GM12873 (cell line): ENCODE results near the gene UMPS.

Experiments
- TF ChIP-seq, protein P1 (sequence below): IDR thresholded peaks from 2 replicates; pipeline ENCODE4 v1.5.1; 2012; ENCODE audit warnings: low read depth, mild to moderate bottlenecking, moderate library complexity, low read length, control low read depth; ENCODE audit not compliant: insufficient read depth; ENCODE audit errors: missing control alignments

The UMPS gene

GRCh38 chr3:124748560-124749198, 18.4 kb downstream of the UMPS start:
- TF ChIP-seq, protein P1, sequence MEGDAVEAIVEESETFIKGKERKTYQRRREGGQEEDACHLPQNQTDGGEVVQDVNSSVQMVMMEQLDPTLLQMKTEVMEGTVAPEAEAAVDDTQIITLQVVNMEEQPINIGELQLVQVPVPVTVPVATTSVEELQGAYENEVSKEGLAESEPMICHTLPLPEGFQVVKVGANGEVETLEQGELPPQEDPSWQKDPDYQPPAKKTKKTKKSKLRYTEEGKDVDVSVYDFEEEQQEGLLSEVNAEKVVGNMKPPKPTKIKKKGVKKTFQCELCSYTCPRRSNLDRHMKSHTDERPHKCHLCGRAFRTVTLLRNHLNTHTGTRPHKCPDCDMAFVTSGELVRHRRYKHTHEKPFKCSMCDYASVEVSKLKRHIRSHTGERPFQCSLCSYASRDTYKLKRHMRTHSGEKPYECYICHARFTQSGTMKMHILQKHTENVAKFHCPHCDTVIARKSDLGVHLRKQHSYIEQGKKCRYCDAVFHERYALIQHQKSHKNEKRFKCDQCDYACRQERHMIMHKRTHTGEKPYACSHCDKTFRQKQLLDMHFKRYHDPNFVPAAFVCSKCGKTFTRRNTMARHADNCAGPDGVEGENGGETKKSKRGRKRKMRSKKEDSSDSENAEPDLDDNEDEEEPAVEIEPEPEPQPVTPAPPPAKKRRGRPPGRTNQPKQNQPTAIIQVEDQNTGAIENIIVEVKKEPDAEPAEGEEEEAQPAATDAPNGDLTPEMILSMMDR, result no peak

DNA sequence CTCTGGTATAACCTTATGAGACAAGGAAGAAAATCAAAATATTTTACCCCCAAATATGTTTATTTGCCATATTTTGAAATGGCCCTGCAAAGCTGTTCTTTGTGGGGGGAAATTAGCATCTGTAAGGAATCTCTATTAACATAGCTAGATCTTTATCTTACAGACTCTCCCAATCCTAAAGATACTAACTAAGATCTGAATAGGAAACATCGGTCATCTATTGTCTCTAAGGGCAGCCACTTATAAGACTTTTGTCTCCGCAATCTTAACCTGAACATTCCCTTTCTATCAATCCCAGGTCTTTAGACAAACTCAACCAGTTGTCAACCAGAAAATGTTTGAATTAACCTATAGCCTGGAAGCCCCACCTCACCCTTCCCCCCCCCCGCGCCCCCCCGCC, 21.2 kb downstream of the UMPS start:
- TF ChIP-seq, protein P1, result no peak

DNA sequence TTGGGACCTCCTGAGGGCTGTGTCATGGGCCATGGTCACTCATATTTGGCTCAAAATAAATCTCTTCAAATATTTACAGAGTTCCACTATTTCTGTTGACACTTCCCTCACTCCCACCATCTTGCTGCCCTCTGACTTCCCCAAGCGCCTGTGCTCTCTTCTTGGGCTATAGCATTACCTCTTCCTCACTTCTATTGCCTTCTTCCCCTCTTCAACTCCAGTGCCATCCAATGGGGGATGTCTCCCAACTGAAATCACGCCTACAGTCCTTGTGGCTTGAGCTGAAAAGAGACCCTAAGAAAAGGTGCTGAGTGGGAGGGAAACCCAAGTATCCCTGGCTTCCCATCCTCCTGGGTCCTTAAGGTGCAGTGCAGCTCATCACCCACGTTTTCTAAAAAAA, 21.8 kb downstream of the UMPS start:
- TF ChIP-seq, protein P1, result no peak

DNA sequence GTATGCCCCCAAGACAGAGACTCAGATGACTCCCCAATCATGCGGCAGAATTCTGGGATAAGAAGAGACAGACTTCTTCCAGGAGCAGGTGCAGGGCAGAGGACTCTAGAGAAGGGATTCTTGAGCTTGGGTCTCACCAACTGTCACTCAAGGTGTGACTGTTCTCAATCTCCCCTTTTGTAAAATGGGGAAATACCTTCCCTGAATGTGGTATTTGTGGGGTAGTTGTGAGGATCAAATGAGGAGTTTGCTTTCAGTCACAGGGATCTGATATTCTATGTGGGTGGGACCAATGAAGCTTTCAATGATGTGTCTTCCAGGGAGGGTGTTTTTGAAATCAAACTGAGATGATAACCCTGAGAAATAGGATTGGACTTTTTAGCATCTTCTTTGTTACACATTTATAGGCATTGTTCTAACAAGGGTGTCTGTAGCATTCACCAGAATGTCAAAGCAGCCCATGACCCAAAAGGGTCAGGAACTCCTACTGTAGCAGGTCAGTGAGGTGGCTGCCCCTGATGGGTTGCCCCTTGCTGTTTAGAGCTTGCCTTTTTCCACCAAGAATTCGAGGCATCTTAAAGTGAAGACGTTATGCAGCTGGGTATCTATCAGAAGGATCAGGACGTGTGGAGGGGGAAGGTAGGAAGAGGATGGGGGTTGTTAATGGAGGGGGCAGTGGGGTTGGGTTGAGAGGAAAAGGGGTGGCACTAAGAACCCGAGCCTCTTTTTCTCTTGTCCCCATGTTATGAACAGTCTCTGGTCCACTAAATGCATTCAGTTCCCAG, 28.8 kb downstream of the UMPS start:
- TF ChIP-seq, protein P1, result no peak

DNA sequence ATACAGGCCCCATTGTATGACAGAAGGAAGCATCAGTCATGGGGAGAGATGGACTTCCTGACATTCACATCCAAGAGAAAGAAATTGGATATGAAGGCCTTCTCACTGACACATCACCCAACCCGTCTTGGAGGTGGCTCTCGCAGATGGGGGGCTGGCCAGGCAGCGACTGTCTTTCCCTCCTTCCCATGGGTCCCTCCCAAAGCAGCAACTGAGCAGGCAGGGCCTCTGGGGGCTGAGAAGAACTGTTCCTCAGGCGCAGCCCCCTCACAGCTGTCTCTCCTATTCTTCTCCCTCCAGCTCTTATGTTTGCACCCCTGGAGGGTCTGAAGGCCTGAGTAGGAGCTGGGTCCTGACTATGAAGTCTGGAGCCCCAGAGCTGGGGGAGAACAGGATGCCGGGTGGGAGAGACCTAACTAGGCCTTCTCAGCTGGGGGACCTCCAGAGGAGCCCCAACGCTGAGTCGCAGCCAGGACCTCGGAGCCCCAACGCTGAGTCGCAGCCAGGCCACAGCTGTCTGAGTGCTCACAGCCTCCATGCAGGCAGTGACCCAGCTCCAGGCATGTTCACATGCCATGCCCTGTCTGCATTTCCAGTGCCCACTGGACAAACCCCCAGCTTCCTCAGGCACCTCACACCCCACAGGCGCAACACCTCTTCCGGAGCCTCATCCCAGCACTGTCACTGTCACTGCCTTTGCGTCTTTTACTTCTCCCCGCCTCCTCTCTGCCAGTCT, 29.6 kb downstream of the UMPS start:
- TF ChIP-seq, protein P1, result no peak

DNA sequence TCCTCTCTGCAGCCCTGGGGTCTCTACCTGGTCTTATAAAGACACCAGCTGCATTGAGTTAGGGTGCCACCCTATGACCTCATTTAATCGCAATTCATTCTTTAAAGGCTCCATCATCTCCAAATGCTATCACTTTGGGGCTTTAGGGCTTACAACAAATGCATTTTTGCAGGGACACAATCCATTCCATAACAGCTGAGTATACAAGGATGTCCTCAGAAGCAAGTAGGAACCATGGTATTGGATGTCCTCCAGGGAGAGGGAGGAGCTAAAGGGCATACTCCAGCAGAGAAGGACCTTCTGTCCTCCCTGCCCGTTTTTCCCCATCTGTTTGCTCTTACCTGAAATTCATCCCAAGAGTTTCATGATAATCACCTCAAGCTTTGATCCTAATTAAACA, 30.3 kb downstream of the UMPS start:
- TF ChIP-seq, protein P1, result no peak

GRCh38 chr3:124761250-124761796, 31.1 kb downstream of the UMPS start:
- TF ChIP-seq, protein P1, result peak; percentile 96
